ENCODE data around the gene CCER1. TPM values are rescaled to one million over a fixed set of nuclear protein-coding genes. Genes with fewer than 3 reads are reported as not detected.

The CCER1 gene
- total and polyA plus RNA-seq, 2 donors from 2014 or later, result not detected

DNA sequence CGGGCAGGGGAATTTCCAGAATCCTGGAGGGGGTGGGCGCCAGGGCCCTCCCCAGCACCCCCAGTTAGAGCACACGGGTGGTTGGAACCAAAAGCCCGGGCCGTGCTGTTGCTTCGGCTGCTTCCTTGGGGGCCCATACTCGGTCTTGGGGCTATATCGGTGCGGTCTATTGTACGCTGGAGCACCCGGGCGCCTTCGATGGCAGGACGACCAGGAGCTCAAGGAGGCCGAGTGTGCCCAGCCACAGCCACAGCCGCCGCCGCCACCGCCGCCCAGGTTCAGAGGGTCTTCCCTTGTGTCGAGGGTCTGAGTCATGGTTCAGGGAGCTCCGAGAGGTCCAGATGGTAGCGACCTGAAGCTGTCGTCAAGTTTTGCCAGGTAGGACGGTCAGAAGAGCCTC, 548 bp downstream of the CCER1 start:
- Histone ChIP-seq H3K4me1 (ENCODE audit: control insufficient read depth in 2 of 3, insufficient read depth in 2 of 3, low read depth in 1 of 3, low read length in 3 of 3) (no peaks in the 10 kb centered on the region), H3K9ac (ENCODE audit: low read length in 3 of 3) (no peak overlapping the region), H3K27me3 (ENCODE audit: control insufficient read depth, insufficient read depth, low read length) (no peaks in the 10 kb centered on the region), H3K9me3 (ENCODE audit: control insufficient read depth in 2 of 3, insufficient read depth in 1 of 3, low read length in 3 of 3) (no peaks in the 10 kb centered on the region), H3K4me3 (ENCODE audit: low read length in 3 of 3) (no peak overlapping the region), H3K27ac (ENCODE audit: low read depth in 2 of 2, low read length in 2 of 2) (no peak overlapping the region), H3K36me3 (ENCODE audit: control insufficient read depth in 2 of 3, insufficient read depth in 3 of 3, low read length in 3 of 3) (no peaks in the 10 kb centered on the region)
- peak in 1 of 5 donors; percentile 60 for DNase-seq
- intact Hi-C loops (cut with DNase I), result no loop called here
- TF ChIP-seq, protein P1, sequence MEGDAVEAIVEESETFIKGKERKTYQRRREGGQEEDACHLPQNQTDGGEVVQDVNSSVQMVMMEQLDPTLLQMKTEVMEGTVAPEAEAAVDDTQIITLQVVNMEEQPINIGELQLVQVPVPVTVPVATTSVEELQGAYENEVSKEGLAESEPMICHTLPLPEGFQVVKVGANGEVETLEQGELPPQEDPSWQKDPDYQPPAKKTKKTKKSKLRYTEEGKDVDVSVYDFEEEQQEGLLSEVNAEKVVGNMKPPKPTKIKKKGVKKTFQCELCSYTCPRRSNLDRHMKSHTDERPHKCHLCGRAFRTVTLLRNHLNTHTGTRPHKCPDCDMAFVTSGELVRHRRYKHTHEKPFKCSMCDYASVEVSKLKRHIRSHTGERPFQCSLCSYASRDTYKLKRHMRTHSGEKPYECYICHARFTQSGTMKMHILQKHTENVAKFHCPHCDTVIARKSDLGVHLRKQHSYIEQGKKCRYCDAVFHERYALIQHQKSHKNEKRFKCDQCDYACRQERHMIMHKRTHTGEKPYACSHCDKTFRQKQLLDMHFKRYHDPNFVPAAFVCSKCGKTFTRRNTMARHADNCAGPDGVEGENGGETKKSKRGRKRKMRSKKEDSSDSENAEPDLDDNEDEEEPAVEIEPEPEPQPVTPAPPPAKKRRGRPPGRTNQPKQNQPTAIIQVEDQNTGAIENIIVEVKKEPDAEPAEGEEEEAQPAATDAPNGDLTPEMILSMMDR (IDR thresholded peaks at IDR 0.05; ENCODE audit: borderline replicate concordance, extremely low read depth, insufficient read depth), result no peak
- FAIRE-seq, result no peak

GRCh38 chr12:90953956-90954421, 987 bp downstream of the CCER1 start:
- no peaks in the 10 kb centered on the region for H3K9me3 ChIP-seq (ENCODE audit: control insufficient read depth in 2 of 3, insufficient read depth in 1 of 3, low read length in 3 of 3)
- no peak overlapping the region for H3K4me3 ChIP-seq (ENCODE audit: low read length in 3 of 3)
- TF ChIP-seq, protein P1 (IDR thresholded peaks at IDR 0.05; ENCODE audit: borderline replicate concordance, extremely low read depth, insufficient read depth), result no peak
- no peak overlapping the region for H3K27ac ChIP-seq (ENCODE audit: low read depth in 2 of 2, low read length in 2 of 2)
- intact Hi-C loops (cut with DNase I), result no loop called here
- no peaks in the 10 kb centered on the region for H3K4me1 ChIP-seq (ENCODE audit: control insufficient read depth in 2 of 3, insufficient read depth in 2 of 3, low read depth in 1 of 3, low read length in 3 of 3)
- no peaks in the 10 kb centered on the region for H3K36me3 ChIP-seq (ENCODE audit: control insufficient read depth in 2 of 3, insufficient read depth in 3 of 3, low read length in 3 of 3)
- peak in 1 of 5 donors; percentile 70 for DNase-seq
- FAIRE-seq, result no peak
- H3K27me3 ChIP-seq (ENCODE audit: control insufficient read depth, insufficient read depth, low read length), result no peaks in the 10 kb centered on the region
- no peak overlapping the region for H3K9ac ChIP-seq (ENCODE audit: low read length in 3 of 3)

- Histone ChIP-seq H3K4me1 (ENCODE audit: control insufficient read depth in 2 of 3, insufficient read depth in 2 of 3, low read depth in 1 of 3, low read length in 3 of 3) (no peaks in the 10 kb centered on the region), H3K9me3 (ENCODE audit: control insufficient read depth in 2 of 3, insufficient read depth in 1 of 3, low read length in 3 of 3) (no peaks in the 10 kb centered on the region), H3K27ac (ENCODE audit: low read depth in 2 of 2, low read length in 2 of 2) (no peak overlapping the region), H3K36me3 (ENCODE audit: control insufficient read depth in 2 of 3, insufficient read depth in 3 of 3, low read length in 3 of 3) (no peaks in the 10 kb centered on the region), H3K9ac (ENCODE audit: low read length in 3 of 3) (no peak overlapping the region), H3K27me3 (ENCODE audit: control insufficient read depth, insufficient read depth, low read length) (no peaks in the 10 kb centered on the region), H3K4me3 (ENCODE audit: low read length in 3 of 3) (no peak overlapping the region)
- intact Hi-C loops (cut with DNase I), result no loop called here
- FAIRE-seq (no peak), DNase-seq (no peak)
- TF ChIP-seq, protein P1 (IDR thresholded peaks at IDR 0.05; ENCODE audit: borderline replicate concordance, extremely low read depth, insufficient read depth), result no peak
Measured at GRCh38 chr12:90951432-90952105, 3.4 kb downstream of the CCER1 start.
